ENCODE results near the gene TTC38. TPM values are rescaled to one million over a fixed set of nuclear protein-coding genes. Genes with fewer than 3 reads are reported as not detected.

TTC38 gene
- total and polyA plus RNA-seq, 4 donors: 14.8 to 33.9 (median 28.6) TPM

- no peak for TF ChIP-seq CTCF (IDR thresholded peaks at IDR 0.05; ENCODE audit: control extremely low read depth, extremely low read depth)
- no peak overlapping the region for H3K4me3 ChIP-seq
- peaks cover 14 to 66% (median 33%) of the 10 kb centered on the region in 4 donors for H3K36me3 ChIP-seq (ENCODE audit: control insufficient read depth in 4 of 4, insufficient read depth in 4 of 4, low read length in 4 of 4)
- no peaks in the 10 kb centered on the region for H3K9me3 ChIP-seq (ENCODE audit: control insufficient read depth in 4 of 4, insufficient read depth in 3 of 4, low read length in 3 of 4)
- whole genome bisulfite sequencing, 2 donors: 97 to 98% methylated on average over 13 of the region's 13 CpGs
- H3K27ac ChIP-seq (ENCODE audit: low read depth in 1 of 2, low read length in 1 of 2): no peak overlapping the region
- no peaks in the 10 kb centered on the region for H3K27me3 ChIP-seq (ENCODE audit: control insufficient read depth in 3 of 3, insufficient read depth in 3 of 3, low read length in 2 of 3)
- ATAC-seq (ENCODE audit: insufficient read depth, low FRiP score) (no peak), DNase-seq (no peak)
- H3K9ac ChIP-seq (ENCODE audit: insufficient read depth in 1 of 2, low read length in 2 of 2): no peak overlapping the region
- H3K4me1 ChIP-seq (ENCODE audit: control insufficient read depth in 5 of 5, insufficient read depth in 5 of 5, low read length in 5 of 5): peaks cover 0 to under 1% (median 0%) of the 10 kb centered on the region in 5 donors
These were observed 14.3 kb downstream of the TTC38 start for GRCh38 chr22:46281866-46282678.

- ATAC-seq (ENCODE audit: insufficient read depth, low FRiP score) (no peak), DNase-seq (no peak)
- no peak overlapping the region for H3K9ac ChIP-seq (ENCODE audit: insufficient read depth in 1 of 2, low read length in 2 of 2)
- H3K36me3 ChIP-seq (ENCODE audit: control insufficient read depth in 4 of 4, insufficient read depth in 4 of 4, low read length in 4 of 4): peaks cover 11 to 55% (median 17%) of the 10 kb centered on the region in 4 donors
- no peak overlapping the region for H3K27ac ChIP-seq (ENCODE audit: low read depth in 1 of 2, low read length in 1 of 2)
- H3K4me3 ChIP-seq: no peak overlapping the region
- H3K27me3 ChIP-seq (ENCODE audit: control insufficient read depth in 3 of 3, insufficient read depth in 3 of 3, low read length in 2 of 3): no peaks in the 10 kb centered on the region
- TF ChIP-seq CTCF (IDR thresholded peaks at IDR 0.05; ENCODE audit: control extremely low read depth, extremely low read depth): no peak
- WGBS, 2 donors: 95% methylated on average over 3 of the region's 3 CpGs
- H3K9me3 ChIP-seq (ENCODE audit: control insufficient read depth in 4 of 4, insufficient read depth in 3 of 4, low read length in 3 of 4): no peaks in the 10 kb centered on the region
- H3K4me1 ChIP-seq (ENCODE audit: control insufficient read depth in 5 of 5, insufficient read depth in 5 of 5, low read length in 5 of 5): peaks cover 0 to 13% (median 0%) of the 10 kb centered on the region in 5 donors
These were observed 18.2 kb downstream of the TTC38 start for GRCh38 chr22:46286006-46286405.

GRCh38 chr22:46286941-46287872, 19.4 kb downstream of the TTC38 start:
- Histone ChIP-seq H3K27ac (ENCODE audit: low read depth in 1 of 2, low read length in 1 of 2) (peak overlapping the region in 1 of 2 donors; percentile 72), H3K9me3 (ENCODE audit: control insufficient read depth in 4 of 4, insufficient read depth in 3 of 4, low read length in 3 of 4) (peaks cover 0 to 2% (median 0%) of the 10 kb centered on the region in 4 donors), H3K36me3 (ENCODE audit: control insufficient read depth in 4 of 4, insufficient read depth in 4 of 4, low read length in 4 of 4) (peaks cover 12 to 50% (median 16%) of the 10 kb centered on the region in 4 donors), H3K9ac (ENCODE audit: insufficient read depth in 1 of 2, low read length in 2 of 2) (no peak overlapping the region), H3K27me3 (ENCODE audit: control insufficient read depth in 3 of 3, insufficient read depth in 3 of 3, low read length in 2 of 3) (no peaks in the 10 kb centered on the region), H3K4me1 (ENCODE audit: control insufficient read depth in 5 of 5, insufficient read depth in 5 of 5, low read length in 5 of 5) (peaks cover 0 to 13% (median 0%) of the 10 kb centered on the region in 5 donors), H3K4me3 (peak overlapping the region; percentile 5)
- no peak for TF ChIP-seq CTCF (IDR thresholded peaks at IDR 0.05; ENCODE audit: control extremely low read depth, extremely low read depth)
- DNase-seq (no peak), ATAC-seq (ENCODE audit: insufficient read depth, low FRiP score) (no peak)
- WGBS, 2 donors: 85 to 95% methylated on average over 15 of the region's 15 CpGs

All from lung (tissue), 12 donors.